HCT116 (cell line): ENCODE results near the gene FAM185A. TPM values are rescaled to one million over a fixed set of nuclear protein-coding genes. Genes with fewer than 3 reads are reported as not detected.

Experiments
- ATAC-seq: fragments of 200-7000 bp; cut with Tn5 transposase; 2 replicates; pipeline ENCODE4 v1.9.1; 2020; ENCODE audit warnings: mild to moderate bottlenecking, moderate library complexity
- BruUV-seq: library from RNA; stranded (reverse); fragments of 400-500 nt; replicated peaks from 2 replicates; lab custom pipeline; 2021; lab: Mats Ljungman, UMichigan
- CTCF ChIA-PET: fragments of 300-600 bp; sonication (Branson Sonifier 250); formaldehyde crosslinking; loops from one replicate; lab custom pipeline; 2021; ENCODE audit warnings: antibody characterized with exemption; lab: Charles Lee
- POLR2A ChIA-PET: fragments of 300-600, 350-600 bp; sonication (Branson Sonifier 250); formaldehyde crosslinking; loops from one replicate; lab custom pipeline; 2021; ENCODE audit warnings: antibody characterized with exemption; lab: Charles Lee
- RAD21 ChIA-PET, 2 experiments: fragments of 300-600 bp; sonication (Branson Sonifier 250); formaldehyde crosslinking; loops; one replicate each; lab custom pipeline; 2023; ENCODE audit warnings: low total read pairs in 2 of 2; ENCODE audit not compliant: uncharacterized antibody in 2 of 2, unreplicated experiment in 2 of 2, low non-redundant PET in 1 of 2; lab: Charles Lee
- DNase-seq: peaks from one replicate; pipeline ENCODE4 v3.0.0-alpha.2; 2010; ENCODE audit warnings: low read depth, low spot score
- H2AFZ ChIP-seq: fragments of 200-600 bp; shearing (Covaris generic), sonication (generic); 2 replicates; pipeline ENCODE4 v1.6.1; 2017; ENCODE audit warnings: low read depth, mixed run types, mixed read lengths, antibody characterized with exemption, low read length; ENCODE audit not compliant: poor library complexity, severe bottlenecking
- H3K27ac ChIP-seq: 2 replicates; pipeline ENCODE4 v1.5.1; 2012; ENCODE audit warnings: low read depth, low read length
- H3K27me3 ChIP-seq: fragments of 200-600 bp; sonication (generic); 2 replicates; pipeline ENCODE4 v1.6.1; 2016; ENCODE audit warnings: mixed run types, low read length, mixed read lengths; ENCODE audit not compliant: insufficient read depth
- H3K36me3 ChIP-seq, 2 experiments: fragments of 200-500 bp in 1 of 2; fragments of 200-600 bp in 1 of 2; sonication (Bioruptor generic) in 1 of 2; sonication (generic) in 1 of 2; 2 replicates each; pipeline versions ENCODE4 v1.5.1 to v1.6.1; 2014 to 2016; ENCODE audit warnings: low read length in 2 of 2, inconsistent platforms in 1 of 2, mixed read lengths in 1 of 2, mixed run types in 1 of 2; ENCODE audit not compliant: insufficient read depth in 2 of 2, control insufficient read depth in 1 of 2
- H3K4me1 ChIP-seq, 2 experiments: fragments of 200-600 bp in 1 of 2; sonication (generic) in 1 of 2; 2 replicates each; pipeline versions ENCODE4 v1.5.1 to v1.6.1; 2012 to 2017; ENCODE audit warnings: low read length in 2 of 2, inconsistent platforms in 1 of 2, mild to moderate bottlenecking in 1 of 2, mixed read lengths in 1 of 2, mixed run types in 1 of 2, moderate library complexity in 1 of 2; ENCODE audit not compliant: insufficient read depth in 2 of 2, control insufficient read depth in 1 of 2
- H3K4me2 ChIP-seq: fragments of 200-600 bp; sonication (generic); 2 replicates; pipeline ENCODE4 v1.6.1; 2017; ENCODE audit warnings: mixed run types, low read length, mixed read lengths
- H3K4me3 ChIP-seq, 2 experiments: fragments of 200-600 bp in 1 of 2; sonication (generic) in 1 of 2; replicated peaks in 1 of 2; 2 replicates each; pipeline ENCODE4 v1.5.1; 2011 to 2016; ENCODE audit warnings: low read length in 2 of 2, control low read depth in 1 of 2, low read depth in 1 of 2, mild to moderate bottlenecking in 1 of 2, mixed read lengths in 1 of 2, mixed run types in 1 of 2
- H3K79me2 ChIP-seq: fragments of 200-600 bp; sonication (generic); 2 replicates; pipeline ENCODE4 v1.6.1; 2017; ENCODE audit warnings: mild to moderate bottlenecking, mixed run types, low read length, moderate library complexity, mixed read lengths; ENCODE audit not compliant: insufficient read depth
- H3K9ac ChIP-seq: fragments of 200-600 bp; sonication (generic); 2 replicates; pipeline ENCODE4 v1.6.1; 2016; ENCODE audit warnings: low read length, mixed read lengths
- H3K9me2 ChIP-seq: fragments of 200-600 bp; sonication (generic), shearing (Covaris generic); 2 replicates; pipeline ENCODE4 v1.6.1; 2017; ENCODE audit warnings: mixed run types, mild to moderate bottlenecking, moderate library complexity; ENCODE audit not compliant: insufficient read depth
- H3K9me3 ChIP-seq, 2 experiments: fragments of 200-500 bp in 1 of 2; fragments of 200-600 bp in 1 of 2; sonication (Bioruptor generic) in 1 of 2; sonication (generic) in 1 of 2; 2 replicates each; pipeline ENCODE4 v1.6.1; 2014 to 2017; ENCODE audit warnings: low read length in 2 of 2, mixed read lengths in 2 of 2, inconsistent platforms in 1 of 2, low read depth in 1 of 2, mild to moderate bottlenecking in 1 of 2, mixed run types in 1 of 2, moderate library complexity in 1 of 2; ENCODE audit not compliant: control insufficient read depth in 1 of 2, insufficient read depth in 1 of 2
- H4K20me1 ChIP-seq: fragments of 200-600 bp; sonication (generic), shearing (Covaris generic); 2 replicates; pipeline ENCODE4 v1.6.1; 2017; ENCODE audit warnings: mixed run types, mild to moderate bottlenecking, moderate library complexity; ENCODE audit not compliant: insufficient read depth
- CBX3 ChIP-seq: IDR thresholded peaks from 2 replicates; pipeline ENCODE4 v1.6.1; 2012; ENCODE audit warnings: low read depth
- CEBPB ChIP-seq: IDR thresholded peaks from 2 replicates; pipeline ENCODE4 v1.6.1; 2012; ENCODE audit warnings: low read depth
- ELF1 ChIP-seq: IDR thresholded peaks from 2 replicates; pipeline ENCODE4 v1.6.1; 2012; ENCODE audit warnings: low read depth, borderline replicate concordance
- EZH2phosphoT487 ChIP-seq: fragments of 200-600 bp; IDR thresholded peaks from 2 replicates; pipeline ENCODE4 v1.6.1; 2018; ENCODE audit warnings: antibody characterized with exemption, borderline replicate concordance
- JUND ChIP-seq: IDR thresholded peaks from 2 replicates; pipeline ENCODE4 v1.6.1; 2012
- POLR2A ChIP-seq: IDR thresholded peaks from 2 replicates; pipeline ENCODE4 v1.7.0; 2011; ENCODE audit warnings: borderline replicate concordance; ENCODE audit not compliant: insufficient read depth, insufficient read length; ENCODE audit errors: extremely low read depth
- RAD21 ChIP-seq: IDR thresholded peaks from 2 replicates; pipeline ENCODE4 v1.6.1; 2012; ENCODE audit warnings: low read depth, mild to moderate bottlenecking
- REST ChIP-seq: IDR thresholded peaks from 2 replicates; pipeline ENCODE4 v1.6.1; 2012; ENCODE audit warnings: low read depth
- SP1 ChIP-seq: IDR thresholded peaks from 2 replicates; pipeline ENCODE4 v1.6.1; 2012; ENCODE audit warnings: low read depth
- SRF ChIP-seq: IDR thresholded peaks from 2 replicates; pipeline ENCODE4 v1.6.1; 2012; ENCODE audit warnings: low read depth
- YY1 ChIP-seq: IDR thresholded peaks from 2 replicates; pipeline ENCODE4 v1.6.1; 2011; ENCODE audit warnings: low read length, low read depth, moderate library complexity, mild to moderate bottlenecking; ENCODE audit not compliant: insufficient replicate concordance; ENCODE audit errors: extremely low read depth
- ZBTB33 ChIP-seq: IDR thresholded peaks from 2 replicates; pipeline ENCODE4 v1.6.1; 2011; ENCODE audit warnings: mild to moderate bottlenecking, low read length, moderate library complexity; ENCODE audit not compliant: insufficient replicate concordance; ENCODE audit errors: extremely low read depth
- ZNF274 ChIP-seq: fragments of 200-500 bp; sonication (Bioruptor generic); IDR thresholded peaks from 2 replicates; pipeline ENCODE4 v1.6.1; 2014; ENCODE audit warnings: mild to moderate bottlenecking, low read depth, low read length, inconsistent platforms
- intact Hi-C: fragments of 100-400 bp; cut with micrococcal nuclease; formaldehyde crosslinking; loops from 2 replicates; pipeline ENCODE4 v1.10.0; 2022
- total RNA-seq: library from RNA; stranded (reverse); gene quantifications from one replicate; pipeline ENCODE4 v1.2.1, GENCODE V29; 2021; ENCODE audit not compliant: unreplicated experiment

FAM185A gene
- total RNA-seq, 1 experiment from 2014 or later = 8.0 TPM

GRCh38 chr7:102843850-102844249 lies 95.1 kb downstream of the FAM185A start:
- no TSS peak for BruUV-seq
- POLR2A ChIA-PET = no interaction called here
- no peak overlapping the region for H2AFZ ChIP-seq

GRCh38 chr7:102845346-102845745 lies 96.5 kb downstream of the FAM185A start:
- Histone ChIP-seq H3K9ac (no peak overlapping the region), H3K4me3 (no peak overlapping the region), H4K20me1 (no peaks in the 10 kb centered on the region), H3K9me3 (no peaks in the 10 kb centered on the region), H2AFZ (no peak overlapping the region), H3K36me3 (no peaks in the 10 kb centered on the region), H3K9me2 (peaks cover 6% of the 10 kb centered on the region; the same call in 1 of the 2 replicates), H3K27ac (no peak overlapping the region), H3K4me1 (no peaks in the 10 kb centered on the region), H3K27me3 (no peaks in the 10 kb centered on the region), H3K4me2 (no peak overlapping the region), H3K79me2 (no peaks in the 10 kb centered on the region)
- ATAC-seq (no peak), DNase-seq (no peak)
- ChIA-PET CTCF (no interaction called here), RAD21 (no interaction called here), POLR2A (no interaction called here)
- intact Hi-C loops = no loop called here
- BruUV-seq = no TSS peak
- no peak for TF ChIP-seq YY1
- no peak for TF ChIP-seq CEBPB
- TF ChIP-seq JUND = no peak
- no peak for TF ChIP-seq ELF1
- no peak for TF ChIP-seq REST
- no peak for TF ChIP-seq RAD21
- TF ChIP-seq SRF = no peak
- no peak for TF ChIP-seq EZH2phosphoT487

More at GRCh38 chr7:102843850-102844249, 95.1 kb downstream of the FAM185A start:
- Histone ChIP-seq H3K27me3 (no peaks in the 10 kb centered on the region), H3K4me3 (no peak overlapping the region), H3K79me2 (no peaks in the 10 kb centered on the region), H3K9me3 (no peaks in the 10 kb centered on the region), H3K9me2 (peaks cover 6% of the 10 kb centered on the region; the same call in 1 of the 2 replicates), H4K20me1 (no peaks in the 10 kb centered on the region), H3K9ac (no peak overlapping the region), H3K4me2 (no peak overlapping the region), H3K27ac (no peak overlapping the region), H3K36me3 (no peaks in the 10 kb centered on the region), H3K4me1 (no peaks in the 10 kb centered on the region)
- ChIA-PET RAD21 (no interaction called here), CTCF (no interaction called here)
- TF ChIP-seq ZNF274 (no peak), EZH2phosphoT487 (no peak), POLR2A (no peak), CBX3 (no peak), ZBTB33 (no peak), SP1 (no peak)
- no peak for ATAC-seq
- no peak for DNase-seq
- intact Hi-C loops = no loop called here
